Tibial nerve (tissue), 4 donors: ENCODE results near the gene WWC1.

ENCODE experiments used
- EP300 ChIP-seq, 2 donors: sonication (generic); formaldehyde crosslinking; IDR thresholded peaks; one replicate each; pipeline ENCODE4 v1.6.1; 2017; ENCODE audit warnings: antibody characterized with exemption in 2 of 2, mild to moderate bottlenecking in 1 of 2
- POLR2A ChIP-seq, 2 donors: fragments of 450-650 bp; IDR thresholded peaks; one replicate each; pipeline ENCODE4 v1.6.1; 2017; ENCODE audit warnings: antibody characterized with exemption in 2 of 2, mild to moderate bottlenecking in 2 of 2, moderate library complexity in 2 of 2
- TF ChIP-seq, protein P1 (sequence below), 5 experiments: fragments of 200-600 bp in 3 of 5; fragments of 450-650 bp in 2 of 5; sonication (generic) in 3 of 5; IDR thresholded peaks; one replicate each; pipeline ENCODE4 v1.5.1; 2016 to 2019; ENCODE audit warnings: antibody characterized with exemption in 5 of 5, mild to moderate bottlenecking in 3 of 5, moderate library complexity in 2 of 5

DNA sequence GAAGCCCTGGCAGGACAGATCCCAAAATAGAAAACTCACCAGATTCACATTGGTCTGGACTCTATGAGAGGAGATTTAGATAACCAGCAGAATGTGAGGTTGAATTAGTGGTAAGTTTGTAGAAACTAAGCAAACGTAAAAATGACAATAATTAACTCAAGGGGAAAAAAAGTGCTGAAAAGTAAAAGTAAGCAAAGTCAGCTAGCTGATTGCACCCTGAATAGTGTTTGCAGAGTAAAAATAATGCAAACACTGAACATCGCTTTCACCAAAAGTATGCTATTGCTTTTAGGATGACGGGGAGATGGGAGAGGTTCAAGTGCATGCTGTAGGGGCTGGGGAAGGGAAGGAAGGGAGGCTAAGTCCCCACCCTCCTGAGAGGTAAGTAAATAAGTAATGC, 102.3 kb downstream of the WWC1 start:
- TF ChIP-seq, protein P1, sequence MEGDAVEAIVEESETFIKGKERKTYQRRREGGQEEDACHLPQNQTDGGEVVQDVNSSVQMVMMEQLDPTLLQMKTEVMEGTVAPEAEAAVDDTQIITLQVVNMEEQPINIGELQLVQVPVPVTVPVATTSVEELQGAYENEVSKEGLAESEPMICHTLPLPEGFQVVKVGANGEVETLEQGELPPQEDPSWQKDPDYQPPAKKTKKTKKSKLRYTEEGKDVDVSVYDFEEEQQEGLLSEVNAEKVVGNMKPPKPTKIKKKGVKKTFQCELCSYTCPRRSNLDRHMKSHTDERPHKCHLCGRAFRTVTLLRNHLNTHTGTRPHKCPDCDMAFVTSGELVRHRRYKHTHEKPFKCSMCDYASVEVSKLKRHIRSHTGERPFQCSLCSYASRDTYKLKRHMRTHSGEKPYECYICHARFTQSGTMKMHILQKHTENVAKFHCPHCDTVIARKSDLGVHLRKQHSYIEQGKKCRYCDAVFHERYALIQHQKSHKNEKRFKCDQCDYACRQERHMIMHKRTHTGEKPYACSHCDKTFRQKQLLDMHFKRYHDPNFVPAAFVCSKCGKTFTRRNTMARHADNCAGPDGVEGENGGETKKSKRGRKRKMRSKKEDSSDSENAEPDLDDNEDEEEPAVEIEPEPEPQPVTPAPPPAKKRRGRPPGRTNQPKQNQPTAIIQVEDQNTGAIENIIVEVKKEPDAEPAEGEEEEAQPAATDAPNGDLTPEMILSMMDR (IDR thresholded peaks at IDR 0.05): no peak
- TF ChIP-seq EP300 (IDR thresholded peaks at IDR 0.05): no peak
- no peak for TF ChIP-seq POLR2A (IDR thresholded peaks at IDR 0.05)
